ENCODE data around the gene NDUFS2. TPM values are rescaled to one million over a fixed set of nuclear protein-coding genes. Genes with fewer than 3 reads are reported as not detected.

Gene NDUFS2
- total RNA-seq, 1 donor from 2014 or later = 194 TPM

DNA sequence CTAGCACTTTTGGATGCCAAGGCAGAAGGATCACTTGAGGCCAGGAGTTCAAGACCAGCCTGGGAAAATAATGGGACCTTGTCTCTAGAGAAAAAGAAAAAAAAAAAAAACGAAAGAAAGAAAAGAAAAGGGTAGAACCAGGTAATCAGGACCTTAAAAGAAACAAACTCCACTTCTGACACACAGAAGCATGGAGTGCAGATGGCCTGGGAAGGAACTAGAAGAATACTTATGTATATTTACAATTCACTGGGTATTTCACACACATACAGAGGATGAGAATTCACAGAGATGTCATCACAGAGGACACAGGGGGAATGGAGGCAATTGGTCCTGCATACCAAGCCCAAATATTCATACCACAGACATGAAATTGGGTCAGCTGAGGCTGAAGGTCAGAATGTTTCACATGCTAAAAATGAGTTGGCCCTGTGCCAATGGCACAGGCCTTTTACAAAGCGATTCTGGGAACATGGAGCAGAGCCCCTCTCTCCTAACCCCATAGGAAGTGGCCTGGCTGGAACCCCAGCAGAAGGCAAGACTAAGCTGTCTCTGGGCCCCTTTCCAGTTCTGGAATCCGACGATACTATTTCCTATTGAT is 29.3 kb upstream of the NDUFS2 start:
- no peak for DNase-seq (ENCODE audit: low read depth)

DNA sequence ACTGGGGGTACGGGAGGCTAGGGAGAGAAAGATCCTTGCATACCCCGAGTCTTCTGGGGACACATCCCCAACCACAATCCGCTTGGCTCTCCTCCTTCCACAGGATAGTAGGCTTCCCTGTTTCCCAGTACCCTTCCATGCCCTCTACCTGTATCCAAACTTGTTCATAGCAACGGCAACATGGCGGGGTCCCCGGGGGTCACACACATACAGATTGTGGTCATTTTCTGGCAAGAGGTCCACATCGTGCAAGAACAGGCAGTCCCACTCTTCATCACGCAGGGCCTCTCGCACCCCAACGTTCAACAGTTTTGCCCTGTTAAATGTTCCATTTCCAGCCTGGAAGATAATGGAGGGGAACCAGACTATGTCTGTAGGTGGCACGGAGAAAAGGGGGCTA is 28.5 kb upstream of the NDUFS2 start:
- DNase-seq (ENCODE audit: low read depth) = no peak

DNA sequence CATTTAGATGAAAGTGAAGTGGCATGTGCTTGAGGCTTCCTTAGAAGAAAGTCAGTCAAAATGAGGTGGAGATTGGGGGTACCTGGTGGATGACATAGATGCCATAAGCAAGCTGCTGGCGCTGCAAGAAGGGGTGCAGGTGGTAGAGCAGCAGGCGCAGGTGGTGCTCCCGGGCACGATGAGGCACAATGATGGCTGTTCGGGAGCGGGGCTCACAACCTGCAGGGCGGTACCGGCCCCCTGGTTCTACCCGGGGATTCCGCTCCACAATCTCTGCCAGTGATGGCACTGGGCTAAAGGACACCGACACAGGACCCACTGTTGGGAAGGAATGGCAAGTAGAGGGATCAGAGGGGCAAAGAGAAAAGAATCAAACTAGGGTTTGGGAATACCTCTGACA is 27.3 kb upstream of the NDUFS2 start:
- no peak for DNase-seq (ENCODE audit: low read depth)

DNA sequence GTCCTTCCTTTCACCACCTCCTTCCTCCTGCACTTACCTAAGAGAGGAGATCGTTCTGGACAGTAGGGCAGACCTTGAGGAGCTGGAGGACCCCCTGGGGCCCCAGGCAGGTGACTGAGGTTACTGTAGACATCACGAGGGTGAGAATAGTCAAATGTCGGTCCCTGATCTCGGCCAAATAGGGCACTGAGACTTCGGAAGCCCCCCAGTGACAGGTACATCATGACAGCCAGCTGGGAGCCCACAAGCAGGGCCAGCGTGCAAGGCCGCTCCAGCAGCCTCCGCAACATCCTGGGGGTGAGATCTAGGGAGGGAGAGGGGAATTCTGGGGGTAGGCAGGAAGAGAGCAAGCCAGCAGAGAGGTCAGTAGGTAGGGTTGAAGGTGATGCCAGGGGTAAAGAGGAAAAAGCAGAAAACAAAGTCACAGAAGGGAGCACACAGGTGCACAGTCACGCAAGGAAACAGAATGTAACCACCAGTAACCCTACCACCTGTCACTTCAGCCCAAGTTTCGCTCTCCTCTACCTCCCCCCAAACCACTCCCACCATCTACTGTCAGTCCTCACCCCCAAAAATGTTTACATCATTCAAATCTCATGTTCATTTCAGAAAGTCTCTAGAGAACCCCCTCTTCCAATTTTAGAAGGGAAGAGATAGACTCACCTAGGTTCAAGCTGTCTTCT is 26.3 kb upstream of the NDUFS2 start:
- no peak for DNase-seq (ENCODE audit: low read depth)

DNA sequence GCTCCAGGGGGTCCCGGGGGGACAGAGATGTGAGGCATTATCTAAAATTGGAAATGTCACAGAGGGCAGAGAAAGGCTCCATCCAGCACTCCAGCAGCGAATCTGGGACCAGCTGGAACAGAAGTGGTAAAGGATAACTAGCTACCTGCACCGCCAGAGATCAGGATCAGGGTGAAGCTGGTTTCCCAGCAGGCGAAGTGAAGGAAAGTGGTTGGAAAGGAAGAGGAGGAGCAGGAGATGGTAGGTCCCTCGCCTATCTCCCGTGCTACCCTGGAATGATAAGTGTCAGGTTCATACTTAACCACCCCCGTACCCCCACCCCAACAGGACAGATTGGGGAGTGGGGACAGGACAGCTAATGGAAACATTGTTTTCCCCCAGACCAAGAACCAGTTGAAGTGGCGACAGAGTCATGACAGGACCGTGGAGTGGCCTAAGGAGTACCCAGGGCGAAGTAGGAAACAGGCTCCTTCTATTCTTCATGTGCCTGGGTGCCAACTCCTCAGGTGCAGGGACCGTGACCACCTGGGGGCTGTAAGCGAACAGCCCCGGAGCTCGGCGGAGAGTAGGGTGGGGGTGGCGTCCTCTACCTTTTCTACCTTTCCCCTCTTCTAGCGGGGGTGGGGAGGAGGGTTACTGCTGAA is 25.6 kb upstream of the NDUFS2 start:
- DNase-seq (ENCODE audit: low read depth) = no peak

DNA sequence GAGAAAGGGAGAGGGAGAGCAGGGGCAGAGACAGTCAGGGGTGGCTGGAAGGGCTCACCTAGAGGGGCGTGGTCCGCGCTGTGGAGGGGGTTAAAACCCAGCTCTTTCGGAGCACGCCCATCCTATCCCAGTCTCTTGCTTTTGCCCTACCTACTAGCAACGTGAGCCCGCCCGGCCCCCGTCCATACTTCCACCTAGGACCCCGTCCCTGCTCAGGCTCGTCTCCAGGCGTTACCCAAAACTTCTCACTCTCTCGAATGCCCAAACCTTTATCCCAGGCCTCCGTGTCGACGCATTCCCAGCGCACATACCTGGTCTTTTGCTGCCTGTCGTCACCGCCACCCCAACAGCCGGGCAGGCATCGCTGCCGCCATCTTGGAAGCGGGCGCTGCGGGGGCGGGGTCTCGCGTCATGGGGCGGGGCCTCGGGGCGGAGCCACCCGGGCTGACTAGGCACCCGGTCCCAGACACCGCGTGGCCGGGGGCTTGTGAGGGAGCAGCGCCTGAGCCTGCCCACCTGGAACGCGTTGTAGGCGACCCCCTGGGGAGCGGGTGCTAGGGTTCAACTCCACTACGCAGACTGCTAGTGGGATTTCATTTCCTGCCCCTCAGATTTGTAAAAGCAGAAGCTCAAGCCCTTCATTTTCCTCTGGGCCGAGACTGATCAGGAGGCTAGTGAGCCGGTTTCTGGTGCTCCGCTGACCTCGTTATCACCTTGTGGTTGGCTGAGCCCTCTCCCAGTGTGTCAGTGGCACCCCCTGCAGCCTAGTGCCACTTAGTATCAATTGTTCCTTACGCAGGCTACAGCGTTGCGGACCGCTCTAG is 24.8 kb upstream of the NDUFS2 start, which contains the start of gene B4GALT3:
TSS of gene B4GALT3 (minus strand) at position 396 of the 824 bp plus-strand sequence. CDS start 1,447 bp downstream, outside the sequence.
- DNase-seq (ENCODE audit: low read depth) = peak; percentile 41

DNA sequence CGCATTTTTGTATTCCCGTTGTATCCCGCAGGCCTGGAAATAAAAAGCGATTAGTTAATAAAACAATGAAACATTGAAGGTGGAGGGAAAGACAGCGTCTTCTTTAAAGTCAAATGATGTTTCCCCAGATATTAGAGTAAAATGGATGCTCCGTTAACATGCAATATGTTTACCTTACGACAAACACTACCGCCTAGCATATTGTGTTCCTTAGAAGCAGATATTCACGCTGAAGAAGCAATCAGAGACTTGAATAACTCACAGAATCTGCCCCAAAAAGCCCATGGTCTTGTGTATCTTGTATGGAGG is 24.3 kb upstream of the NDUFS2 start:
- DNase-seq (ENCODE audit: low read depth) = no peak

DNA sequence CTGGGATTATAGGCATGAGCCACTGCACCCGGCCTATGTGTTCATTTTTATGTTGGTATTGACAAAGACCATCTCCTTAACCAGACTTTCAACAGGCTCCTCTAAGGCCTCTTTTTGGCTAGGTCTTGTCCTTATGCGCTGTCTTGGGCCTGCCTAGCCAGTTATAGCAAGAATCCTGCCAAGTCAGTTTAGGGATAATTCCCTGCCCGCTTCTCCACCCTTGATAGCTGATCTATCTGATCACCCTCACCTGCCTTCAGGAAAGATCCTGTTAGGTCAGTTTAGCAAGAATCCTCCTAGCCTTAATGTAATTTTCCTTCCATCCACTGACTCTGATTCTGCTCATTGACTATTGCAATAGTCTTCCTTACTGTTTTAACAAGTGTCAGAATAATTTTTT is 22.5 kb upstream of the NDUFS2 start:
- DNase-seq (ENCODE audit: low read depth) = no peak

DNA sequence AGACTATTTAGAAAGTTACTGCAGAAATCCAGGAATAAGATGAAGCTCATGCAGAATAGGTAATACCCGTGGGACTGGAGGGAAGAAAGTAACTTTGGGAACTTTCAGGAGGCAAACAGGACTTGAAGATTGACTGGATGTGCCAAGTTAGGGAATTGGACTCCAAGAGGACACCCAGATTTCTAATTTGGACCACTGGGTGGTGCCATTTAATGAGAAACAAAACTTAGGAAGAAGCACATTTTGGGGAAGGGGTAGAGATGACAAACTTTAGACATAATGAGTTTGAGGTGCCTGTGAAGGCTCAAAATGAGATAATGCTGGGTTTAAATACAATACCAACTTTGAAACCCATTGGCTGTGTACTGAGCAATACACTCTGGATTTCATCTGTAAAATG is 21.5 kb upstream of the NDUFS2 start:
- DNase-seq (ENCODE audit: low read depth) = no peak

DNA sequence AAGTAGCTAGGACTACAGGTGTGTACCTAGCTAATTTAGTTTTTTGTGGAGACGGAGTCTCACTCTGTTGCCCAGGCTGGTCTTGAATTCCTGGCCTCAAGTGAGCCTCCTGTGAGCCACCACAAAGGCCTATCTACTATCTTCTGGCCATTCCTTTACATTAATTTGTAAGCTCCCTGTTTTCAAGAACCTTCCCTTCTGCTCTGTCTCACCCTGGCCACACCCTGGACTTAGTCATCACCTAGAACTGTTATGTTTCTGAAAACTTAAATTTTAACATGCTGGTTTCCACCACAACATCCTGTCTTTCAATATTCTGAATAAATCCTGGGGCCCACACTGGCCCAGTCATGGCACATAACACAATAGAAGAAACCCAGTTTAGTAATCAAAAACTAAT is 20.0 kb upstream of the NDUFS2 start:
- peak; percentile 40 for DNase-seq (ENCODE audit: low read depth)

DNA sequence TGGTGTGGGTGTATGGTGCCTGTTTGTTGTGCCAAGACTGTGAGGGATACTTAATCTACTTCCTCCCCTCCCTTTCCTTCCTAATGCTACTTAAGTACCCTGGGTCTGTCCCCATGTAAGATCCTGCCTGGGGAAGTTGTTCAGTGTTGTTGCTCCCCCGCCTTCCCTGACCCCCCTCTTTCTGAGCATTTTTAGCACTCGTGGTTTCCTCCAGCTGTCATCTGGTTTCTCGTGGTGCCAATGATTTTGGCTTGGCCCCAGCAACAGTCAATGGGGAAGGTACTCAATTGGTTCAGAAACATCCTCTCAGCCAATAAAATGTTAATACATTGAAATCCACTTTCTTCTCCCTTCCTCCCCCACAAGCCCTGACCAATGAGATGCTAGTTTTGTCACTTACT is 16.9 kb upstream of the NDUFS2 start:
- no peak for DNase-seq (ENCODE audit: low read depth)

DNA sequence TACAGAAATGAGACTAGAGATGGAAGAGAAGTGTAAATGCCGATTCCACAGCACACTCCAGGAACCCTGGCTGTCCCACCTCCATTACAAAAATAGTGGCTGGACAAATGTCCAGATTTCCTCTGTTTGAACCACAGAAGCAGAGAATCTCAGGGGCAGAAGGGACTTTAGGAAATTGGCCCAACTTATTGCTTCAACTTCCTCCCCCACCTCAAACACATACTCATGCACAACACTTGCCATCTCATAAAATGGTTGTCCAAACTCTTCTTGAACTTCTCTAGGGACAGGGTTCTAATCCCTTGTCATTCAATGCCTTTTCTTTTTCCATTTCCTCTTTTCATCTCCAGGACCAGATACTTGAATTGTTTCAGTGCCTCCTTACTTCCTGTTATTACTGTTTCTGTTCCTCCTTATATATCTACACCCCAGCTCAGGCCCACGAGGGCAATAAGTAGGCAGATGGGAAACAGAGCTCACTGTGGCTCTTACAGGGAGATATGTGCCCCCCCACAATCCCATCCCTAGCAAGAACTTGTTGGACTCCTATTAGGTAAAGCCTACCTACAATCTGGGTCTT is 16.3 kb upstream of the NDUFS2 start:
- DNase-seq (ENCODE audit: low read depth) = no peak

DNA sequence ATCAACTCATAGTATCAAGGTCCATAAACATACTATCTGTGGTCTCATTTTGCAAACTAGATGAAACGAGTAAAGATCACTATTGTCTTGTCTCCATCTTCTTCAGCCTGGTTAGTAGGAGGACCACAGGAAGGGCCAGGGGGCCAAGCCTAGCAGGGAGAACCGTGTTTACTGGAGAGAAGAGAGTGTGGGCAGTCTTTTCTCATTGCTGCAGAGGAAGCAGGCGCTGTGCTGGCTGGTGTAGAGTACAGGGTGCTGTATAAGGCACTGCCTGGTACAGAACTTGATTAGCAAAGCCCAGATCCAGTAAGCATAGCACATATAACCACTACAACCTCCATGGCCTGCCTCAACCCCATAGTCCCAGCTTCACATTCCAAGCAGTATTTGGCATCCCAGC is 14.9 kb upstream of the NDUFS2 start:
- DNase-seq (ENCODE audit: low read depth) = no peak

DNA sequence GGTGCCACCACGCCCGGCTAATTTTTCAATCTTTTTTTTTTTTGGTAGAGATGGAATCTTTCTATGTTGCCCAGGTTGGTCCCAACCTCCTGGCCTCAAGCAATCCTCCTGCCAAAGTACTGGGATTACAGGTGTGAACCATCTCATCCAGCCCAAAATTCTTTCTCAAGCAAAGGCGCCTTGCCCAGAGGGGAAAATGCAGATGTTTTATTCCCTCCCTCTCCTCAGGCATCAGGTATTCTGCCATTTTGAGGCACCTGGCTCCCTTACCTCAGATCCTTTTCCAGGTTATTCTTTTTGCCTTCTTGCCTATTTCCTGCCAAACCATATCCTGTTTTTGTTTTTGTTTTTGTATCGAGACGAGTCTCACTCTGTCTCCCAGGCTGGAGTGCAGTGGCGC is 13.8 kb upstream of the NDUFS2 start:
- no peak for DNase-seq (ENCODE audit: low read depth)

DNA sequence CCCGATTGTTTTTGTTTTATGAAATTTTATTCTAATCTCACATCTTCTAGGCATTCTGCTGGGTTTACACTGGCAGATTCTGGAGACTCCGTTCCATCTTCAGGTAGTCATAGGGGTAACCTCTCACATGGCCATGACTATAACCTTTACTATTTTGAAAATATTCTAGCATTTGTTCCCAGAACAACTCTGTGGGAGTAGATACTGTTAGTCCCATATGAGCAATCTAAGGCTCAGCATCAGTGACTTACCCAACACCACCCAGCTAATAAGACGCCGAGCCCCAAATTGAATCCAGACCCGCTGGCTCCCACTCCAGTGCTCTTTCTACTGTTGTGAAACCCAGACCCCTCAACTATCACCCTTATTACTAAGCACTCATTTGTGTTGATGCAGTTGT is 13.1 kb upstream of the NDUFS2 start:
- DNase-seq (ENCODE audit: low read depth) = no peak

DNA sequence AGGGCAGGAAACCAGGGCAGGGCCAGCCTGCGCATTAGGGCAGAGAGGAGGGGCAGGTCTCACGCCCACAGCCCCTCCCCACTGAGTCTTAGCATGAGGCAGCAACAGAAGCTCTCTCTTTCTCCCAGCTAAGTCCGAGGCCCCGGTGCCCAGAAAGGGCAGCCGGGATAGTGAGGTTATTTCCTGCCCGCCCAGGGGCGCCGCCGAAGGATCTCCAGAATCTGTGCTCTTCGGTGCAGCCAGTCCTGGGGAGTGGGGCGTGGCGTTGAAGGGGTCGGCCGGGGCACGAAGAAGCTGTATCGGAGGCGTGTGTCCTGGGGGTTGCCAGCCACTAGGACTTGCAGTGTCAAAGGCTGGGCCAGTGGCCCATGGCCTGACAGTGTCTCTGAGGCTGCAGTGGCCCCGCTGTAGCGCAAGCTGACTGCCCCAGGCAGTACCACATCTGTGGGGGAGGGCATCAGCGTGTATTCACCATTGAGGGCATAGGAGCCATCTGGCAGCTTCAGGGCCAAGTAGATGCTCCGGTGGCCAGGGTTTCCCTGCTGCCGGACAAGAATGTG is 11.1 kb upstream of the NDUFS2 start:
- DNase-seq (ENCODE audit: low read depth) = no peak

DNA sequence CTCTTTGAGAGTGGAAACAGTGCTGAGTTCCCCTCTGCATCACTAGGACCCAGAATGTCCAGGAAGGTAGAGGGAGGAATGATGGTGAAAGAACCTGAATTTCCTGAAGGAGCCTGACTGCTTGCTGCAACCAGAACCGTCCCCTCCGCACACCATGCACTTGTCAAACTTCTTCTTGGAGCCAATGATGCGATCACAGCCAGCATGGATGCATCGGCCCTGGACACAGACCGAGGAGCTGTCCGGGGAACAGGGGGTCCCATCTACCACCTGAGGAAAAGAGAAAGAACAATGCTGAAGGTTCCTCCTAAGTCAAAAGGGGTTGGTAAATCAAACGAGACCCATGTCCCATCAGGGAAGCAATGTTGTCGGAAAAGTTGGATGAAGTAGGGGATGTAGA is 10.2 kb upstream of the NDUFS2 start:
- DNase-seq (ENCODE audit: low read depth) = no peak

DNA sequence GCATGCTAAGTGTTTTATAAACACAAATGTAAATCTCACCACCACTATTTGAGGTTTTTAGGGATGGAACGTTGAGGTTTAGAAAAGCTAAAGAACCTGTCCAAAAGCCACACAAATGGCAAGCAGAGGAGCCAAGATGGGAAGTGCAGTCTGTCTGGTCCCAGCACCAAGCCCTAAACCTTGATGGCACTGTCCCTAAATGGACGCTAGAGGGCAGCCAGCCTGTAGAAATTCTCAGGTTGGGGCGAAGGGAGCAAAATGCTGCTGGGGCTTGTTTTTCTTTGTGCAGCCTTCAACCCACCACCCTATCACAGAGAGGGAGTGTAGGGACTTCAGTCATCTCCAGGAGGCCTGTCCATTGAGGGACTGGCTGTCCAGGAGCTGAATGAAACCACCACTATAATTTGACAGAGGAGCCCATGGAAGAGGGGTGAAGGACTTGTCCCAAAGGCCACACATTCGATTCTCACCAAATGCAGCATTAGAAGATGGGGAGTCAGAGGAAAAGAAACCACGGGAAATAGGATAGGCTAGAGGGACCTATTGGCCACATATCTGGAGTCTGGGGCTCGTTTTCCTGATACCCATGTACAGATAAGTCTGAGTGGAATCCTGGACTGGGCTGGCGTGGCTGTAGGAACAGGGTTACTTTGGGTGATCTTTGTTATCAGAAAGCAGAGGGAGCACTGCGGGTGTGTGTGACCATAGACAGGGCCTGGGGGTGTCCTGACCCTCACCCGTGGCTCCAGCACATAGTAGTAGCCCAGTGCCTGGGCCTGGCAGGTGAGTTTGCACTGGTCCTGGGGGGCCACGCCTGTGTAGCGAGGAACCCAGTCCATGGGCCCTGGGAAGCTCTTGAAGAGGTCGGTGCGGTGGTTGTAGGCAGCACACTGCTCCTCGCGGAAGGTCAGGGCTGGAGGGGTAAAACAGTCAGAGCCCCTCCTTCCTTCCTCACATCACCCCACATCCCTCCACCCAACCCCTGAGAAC is 9.4 kb upstream of the NDUFS2 start:
- peak; percentile 51 for DNase-seq (ENCODE audit: low read depth)

DNA sequence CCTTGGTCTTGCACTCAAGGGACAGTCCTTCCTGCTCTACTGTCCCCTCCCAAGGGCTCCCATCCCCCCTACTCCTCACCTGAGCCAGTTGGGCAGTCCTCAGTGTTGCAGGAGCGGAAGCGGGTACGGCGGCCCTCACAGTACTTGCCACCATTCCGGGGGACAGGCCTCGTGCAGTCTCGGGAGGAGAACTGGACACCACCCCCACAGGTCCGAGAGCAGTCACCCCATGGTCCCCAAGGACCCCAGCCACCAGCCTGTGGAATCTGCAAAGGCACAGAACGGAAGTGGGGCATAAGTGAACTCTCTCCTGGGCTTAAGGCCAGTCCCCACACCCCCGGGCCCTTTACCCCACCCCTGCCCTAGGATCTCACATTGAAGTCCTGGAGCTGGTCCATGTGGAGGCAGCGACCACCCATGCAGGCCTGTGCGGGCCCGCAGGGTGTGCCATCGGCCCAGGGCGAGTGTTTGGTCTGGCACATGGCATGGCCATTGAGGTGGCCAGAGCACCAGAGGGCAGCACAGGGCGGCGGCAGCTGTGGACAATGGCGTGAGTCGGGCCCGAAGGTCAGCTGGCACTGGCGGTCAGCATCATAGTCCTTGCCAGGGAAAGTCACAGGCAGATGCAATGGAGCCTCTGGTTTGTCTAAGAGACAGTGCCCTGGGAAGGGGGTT is 8.5 kb upstream of the NDUFS2 start:
- DNase-seq (ENCODE audit: low read depth) = no peak

DNA sequence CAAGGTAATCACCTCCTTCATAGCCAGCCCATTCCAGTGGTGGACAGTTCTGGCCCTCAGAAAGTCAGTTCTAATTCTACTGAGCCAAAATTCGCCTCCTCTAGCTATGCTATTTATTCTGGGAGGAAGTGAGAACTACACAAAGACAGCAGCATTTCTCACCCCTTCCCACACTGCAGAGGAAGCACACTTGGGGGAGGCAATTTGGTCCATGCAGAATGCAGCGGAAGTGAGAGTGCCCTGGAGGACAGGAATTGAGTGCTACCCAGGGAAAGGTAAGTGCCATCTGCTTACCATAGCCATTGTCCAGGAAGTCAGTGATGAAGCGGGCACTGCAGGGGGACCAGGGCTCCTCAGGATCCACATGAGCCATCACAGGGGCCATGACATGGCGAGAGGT is 7.0 kb upstream of the NDUFS2 start:
- DNase-seq (ENCODE audit: low read depth) = no peak

Measured in renal cortical epithelial cell (primary cell).